CD4-positive, alpha-beta T cell treated with Interleukin-6 for 4 hours (primary cell): Measurements from ENCODE around the gene FLRT1.
"Not testable (repeated sequence)": the region's sequence is repeated elsewhere in the genome, so short reads cannot be mapped to it uniquely, and the experiment has no call there.

Source experiments
- DNase-seq: peaks from one replicate; pipeline ENCODE4 v3.0.0-alpha.2; 2020; ENCODE audit warnings: mixed read lengths

FLRT1 gene

DNA sequence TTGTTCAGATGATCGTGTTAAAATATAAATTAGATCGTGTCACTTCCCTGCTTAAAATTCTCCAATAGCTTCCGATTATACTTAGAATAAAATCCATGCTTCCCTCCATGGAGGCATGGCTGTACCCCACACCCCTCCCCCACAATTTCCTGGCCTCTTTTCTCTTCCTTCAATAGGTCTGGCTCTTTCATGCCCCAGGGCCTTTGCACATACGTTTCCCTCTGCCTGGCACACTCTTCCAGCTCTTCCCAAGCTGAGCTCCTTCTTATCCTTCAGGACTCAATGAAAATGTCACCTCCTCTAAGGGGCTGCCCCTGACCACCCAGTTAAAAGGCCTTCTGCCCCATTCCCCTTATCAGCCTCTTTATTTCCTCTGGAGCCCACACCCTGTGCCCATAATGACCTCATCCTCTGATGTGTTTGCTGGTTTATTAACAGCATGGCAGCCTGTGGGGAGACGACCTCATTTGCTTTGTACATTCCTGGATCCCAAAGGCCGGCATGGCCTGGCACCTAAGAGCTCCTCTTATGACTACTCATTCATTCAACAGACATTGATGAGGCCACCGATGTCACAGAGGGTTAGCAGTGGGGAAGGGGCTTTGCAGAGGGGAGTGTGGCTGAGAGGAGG lies 9.0 kb upstream of the FLRT1 start:
- DNase-seq: no peak

DNA sequence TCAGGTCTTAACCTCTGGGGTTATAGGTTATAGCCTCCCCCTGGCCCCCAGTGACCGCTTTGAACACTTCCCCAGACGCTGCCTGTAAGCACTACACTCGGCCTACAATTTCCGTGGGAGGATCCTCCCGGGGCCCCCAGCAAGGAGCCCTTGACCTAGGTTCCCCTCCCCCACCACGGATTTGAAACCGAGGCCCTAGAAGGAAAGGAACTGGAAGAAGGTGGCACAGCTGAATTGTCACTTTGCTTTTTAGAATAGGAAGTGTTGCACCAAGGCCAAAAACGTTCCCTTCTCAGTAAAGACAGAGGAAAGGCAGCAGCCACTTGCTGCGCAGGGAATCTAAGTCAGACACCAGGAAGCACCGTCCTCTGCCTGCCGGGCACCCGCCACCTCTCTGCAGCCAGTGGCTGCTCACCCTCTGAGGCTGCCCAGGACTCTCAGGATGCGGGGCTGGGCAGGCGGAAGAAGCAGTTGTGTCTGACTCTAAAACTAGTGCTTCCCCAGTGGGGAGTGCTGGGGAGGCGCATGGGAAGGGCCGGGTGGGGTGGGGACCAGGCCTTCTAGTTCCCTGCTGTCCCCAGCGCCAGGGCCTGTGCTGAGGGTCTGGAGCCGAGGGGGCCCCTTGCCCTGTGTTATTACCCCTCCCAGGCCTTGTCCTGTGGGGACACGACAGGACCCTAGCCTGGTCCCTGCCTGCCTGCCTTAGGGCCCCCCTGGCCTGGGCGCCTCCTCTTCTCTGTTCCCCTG lies 7.9 kb upstream of the FLRT1 start:
- no peak for DNase-seq

GRCh38 chr11:64028398-64029115 lies 7.2 kb upstream of the FLRT1 start:
- peak; percentile 30 for DNase-seq

DNA sequence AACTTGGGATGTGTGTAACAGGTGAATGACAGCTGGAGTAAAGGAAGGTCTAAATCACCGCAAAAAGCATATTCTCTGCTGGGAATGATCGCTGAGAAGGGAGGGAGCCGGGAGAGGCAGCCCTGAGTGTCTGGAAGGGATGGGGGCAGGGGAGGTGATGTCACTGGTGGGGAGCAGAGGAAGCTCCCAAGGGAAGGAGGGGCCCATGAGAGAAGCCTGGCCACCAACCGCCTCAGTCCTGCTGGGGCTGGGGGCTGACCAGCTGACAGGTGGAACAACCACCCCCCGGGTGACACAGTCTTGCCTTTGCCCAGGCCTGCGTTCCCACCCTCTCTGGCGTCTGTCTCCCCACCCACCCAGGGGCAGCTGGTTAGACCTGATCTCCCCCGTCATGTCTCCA lies 6.0 kb upstream of the FLRT1 start:
- no peak for DNase-seq

GRCh38 chr11:64031001-64031400 lies 4.7 kb upstream of the FLRT1 start:
- DNase-seq: no peak

DNA sequence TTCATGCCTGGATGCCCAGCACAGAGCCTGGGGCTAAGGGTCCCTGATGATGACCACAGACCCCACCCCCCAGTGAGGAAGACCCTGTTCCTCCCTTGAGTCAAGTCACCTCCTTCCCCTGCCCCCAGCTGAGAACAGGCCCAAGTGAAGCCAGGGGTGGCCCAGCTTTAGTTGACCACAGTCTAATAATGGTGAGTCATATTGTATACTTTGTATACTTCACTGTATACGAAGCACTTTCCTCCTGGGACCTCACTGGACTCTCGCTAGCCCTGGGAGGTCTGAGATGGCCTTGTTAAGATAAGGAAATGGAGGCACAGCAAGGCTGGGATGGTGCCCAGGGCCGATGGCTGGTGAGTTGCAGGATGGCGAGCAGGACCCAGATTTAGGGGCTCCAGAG lies 3.7 kb upstream of the FLRT1 start:
- DNase-seq: no peak

DNA sequence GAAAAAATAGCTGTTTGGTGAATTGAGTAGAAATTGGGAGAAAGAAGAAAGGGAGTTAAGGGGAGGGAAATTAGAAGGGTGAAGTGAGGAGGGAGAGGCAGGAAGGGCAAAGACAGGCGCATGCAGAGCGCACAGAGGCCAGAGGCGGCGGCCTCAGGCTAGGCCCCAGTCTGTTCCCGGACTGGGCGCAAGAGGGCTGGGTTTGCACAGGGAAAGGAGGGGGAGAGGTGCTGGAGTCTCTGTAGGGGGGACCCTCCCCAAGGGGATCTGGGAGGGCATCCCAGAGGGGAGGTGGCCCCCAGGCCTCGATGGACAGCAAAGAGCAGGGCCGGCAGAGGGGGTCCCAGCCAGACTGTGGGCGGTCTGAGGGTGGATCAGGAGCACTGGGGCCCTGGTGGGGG lies 1.3 kb upstream of the FLRT1 start:
- DNase-seq: no peak

GRCh38 chr11:64035081-64035524 lies 628 bp upstream of the FLRT1 start:
- no peak for DNase-seq

DNA sequence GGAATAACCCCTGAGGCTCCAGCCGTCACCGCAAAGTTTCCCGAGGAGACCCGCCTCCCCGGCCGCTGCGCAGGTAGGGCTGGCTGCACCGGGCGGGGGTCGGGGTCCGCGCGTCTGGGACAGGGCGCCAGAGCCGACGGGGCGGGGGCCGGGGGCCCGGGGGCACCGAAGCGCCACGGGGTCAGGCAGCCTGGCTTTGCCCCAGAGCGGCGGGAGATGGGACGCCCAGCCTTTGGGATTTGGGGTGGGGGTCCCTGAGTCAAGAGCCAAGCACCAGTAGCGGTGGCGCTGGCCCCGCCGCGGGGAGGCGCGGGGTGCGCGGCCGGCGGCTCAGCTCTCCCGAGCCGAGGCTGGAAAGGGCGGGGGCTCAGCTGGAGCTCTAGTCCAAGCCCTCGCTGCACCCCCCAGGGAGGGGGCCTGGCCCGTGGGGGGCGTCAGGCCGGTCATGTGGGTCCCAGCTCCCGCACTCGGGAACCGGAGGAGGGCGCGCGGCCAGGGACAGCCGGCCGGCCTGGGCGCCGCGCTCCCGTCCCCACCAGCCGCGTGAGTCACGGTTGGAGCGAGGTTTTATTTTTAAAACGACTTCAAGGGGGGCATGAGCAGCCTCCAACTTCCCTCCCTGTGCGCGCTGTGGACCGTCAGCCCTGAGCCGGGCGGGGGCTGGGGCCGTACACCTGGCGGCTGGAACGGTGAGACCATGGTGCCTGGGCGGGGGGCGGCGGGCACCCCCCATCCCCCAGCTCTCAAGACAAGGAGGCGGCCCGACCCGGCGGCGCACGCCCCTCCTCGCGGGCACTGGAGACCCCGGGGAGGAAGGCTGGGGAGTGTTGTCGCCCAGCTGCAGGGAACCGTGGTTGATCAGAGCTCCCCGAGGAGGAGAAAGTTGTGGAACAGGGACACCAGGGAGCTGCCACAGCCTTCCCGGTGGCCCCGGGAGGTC lies 626 bp downstream of the FLRT1 start:
- no peak for DNase-seq

GRCh38 chr11:64037027-64037634 lies 1.4 kb downstream of the FLRT1 start:
- no peak for DNase-seq

GRCh38 chr11:64038500-64038899 lies 2.8 kb downstream of the FLRT1 start:
- no peak for DNase-seq

- DNase-seq: no peak
Observed at GRCh38 chr11:64039012-64039665, 3.4 kb downstream of the FLRT1 start.

DNA sequence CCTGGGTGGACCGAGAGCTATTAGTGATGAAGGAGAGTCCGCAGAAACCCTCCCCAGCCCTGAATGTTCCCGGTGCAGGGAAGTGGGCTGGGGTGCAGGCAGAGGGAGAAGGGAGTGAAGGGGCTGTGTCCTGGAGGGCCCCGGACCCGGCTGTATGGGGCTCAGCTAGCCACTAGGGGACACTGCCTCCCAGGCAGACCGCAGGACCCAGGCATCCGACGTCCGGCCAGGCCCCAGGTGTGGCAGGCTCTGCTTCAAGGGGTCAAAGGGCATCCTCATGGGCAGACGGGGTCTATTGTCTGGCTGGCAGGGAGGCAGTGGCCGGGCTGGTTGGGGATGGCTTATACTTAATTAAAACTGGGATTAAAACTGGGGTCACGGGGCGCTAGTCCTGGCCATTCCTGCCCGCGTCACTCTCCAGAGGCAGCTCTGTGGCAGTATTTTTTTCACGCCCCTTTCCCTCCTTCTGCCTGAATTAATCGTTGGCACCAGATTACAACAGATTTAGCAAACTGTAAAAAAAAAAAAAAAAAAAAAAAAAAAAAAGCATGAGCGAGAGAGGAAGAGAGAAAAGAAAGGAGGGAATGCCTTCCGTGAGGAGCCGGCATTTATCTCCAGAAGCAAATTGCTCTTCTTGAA lies 5.1 kb downstream of the FLRT1 start:
- DNase-seq: no peak

GRCh38 chr11:64041846-64042245 lies 6.1 kb downstream of the FLRT1 start:
- DNase-seq: no peak

- no peak for DNase-seq
Observed at GRCh38 chr11:64042301-64042700, 6.6 kb downstream of the FLRT1 start.

- DNase-seq: no peak
Observed at GRCh38 chr11:64043545-64043944, 7.8 kb downstream of the FLRT1 start.

DNA sequence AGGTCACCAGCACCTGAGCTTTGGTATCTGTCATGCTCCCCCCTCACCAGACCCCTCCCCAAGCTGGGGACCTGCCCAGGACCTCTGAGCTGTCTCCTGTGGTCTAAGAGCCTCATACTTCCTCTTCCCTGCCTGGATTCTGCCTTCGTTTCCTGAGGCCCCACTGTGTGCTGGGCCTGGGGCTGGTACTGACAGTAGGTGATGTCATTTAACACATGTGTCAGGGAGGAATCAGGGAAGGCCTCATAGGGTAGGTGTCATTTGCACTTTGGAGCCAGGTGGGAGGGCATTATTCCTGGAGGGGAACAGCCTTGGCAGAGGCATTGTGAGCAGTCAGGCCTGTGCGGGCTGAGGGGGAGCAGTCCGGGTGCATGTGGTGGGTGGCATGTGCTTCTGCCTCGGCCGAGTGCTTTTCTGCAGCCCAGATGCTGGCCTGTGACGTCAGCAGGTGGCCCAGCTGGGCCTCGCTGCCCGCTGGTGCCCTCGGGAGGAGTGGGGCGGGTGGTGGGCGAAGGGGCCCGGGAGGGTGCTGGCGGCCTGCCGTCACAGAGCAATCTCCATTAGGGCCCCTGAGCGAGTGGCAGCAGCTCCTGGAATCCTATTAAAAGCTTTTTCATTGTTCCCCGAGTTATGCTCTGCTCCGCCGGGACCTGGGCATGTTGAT lies 9.1 kb downstream of the FLRT1 start:
- no peak for DNase-seq

GRCh38 chr11:64045700-64046099 lies 10.0 kb downstream of the FLRT1 start:
- no peak for DNase-seq

DNA sequence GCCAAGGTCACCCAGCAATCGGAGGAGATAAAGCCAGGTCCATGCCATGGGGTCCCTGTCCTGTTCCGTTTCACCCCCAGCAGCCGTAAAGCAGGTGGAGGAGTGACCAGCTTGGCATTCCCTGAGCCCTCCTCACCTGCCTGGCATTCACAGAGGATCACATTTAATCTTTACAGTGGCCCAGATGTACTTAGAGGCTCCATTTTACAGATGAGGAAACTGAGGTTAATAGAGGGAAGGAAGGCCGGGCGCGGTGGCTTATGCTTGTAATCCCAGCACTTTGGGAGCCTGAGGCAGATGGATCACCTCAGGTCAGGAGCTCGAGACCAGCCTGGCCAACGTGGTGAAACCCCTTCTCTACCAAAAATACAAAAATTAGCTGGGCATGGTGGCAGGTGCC lies 11.6 kb downstream of the FLRT1 start:
- not testable (repeated sequence) for DNase-seq

- DNase-seq: no peak
Observed at GRCh38 chr11:64048042-64048854, 12.5 kb downstream of the FLRT1 start.
